ENCODE data around the gene VPS33A. TPM values are rescaled to one million over a fixed set of nuclear protein-coding genes. Genes with fewer than 3 reads are reported as not detected.
A peak's percentile ranks its signal among the peaks of the same experiment; 100 is the strongest.

Gene VPS33A
- total RNA-seq, 2 experiments from 2014 or later, result 21.1 to 29.0 TPM

DNA sequence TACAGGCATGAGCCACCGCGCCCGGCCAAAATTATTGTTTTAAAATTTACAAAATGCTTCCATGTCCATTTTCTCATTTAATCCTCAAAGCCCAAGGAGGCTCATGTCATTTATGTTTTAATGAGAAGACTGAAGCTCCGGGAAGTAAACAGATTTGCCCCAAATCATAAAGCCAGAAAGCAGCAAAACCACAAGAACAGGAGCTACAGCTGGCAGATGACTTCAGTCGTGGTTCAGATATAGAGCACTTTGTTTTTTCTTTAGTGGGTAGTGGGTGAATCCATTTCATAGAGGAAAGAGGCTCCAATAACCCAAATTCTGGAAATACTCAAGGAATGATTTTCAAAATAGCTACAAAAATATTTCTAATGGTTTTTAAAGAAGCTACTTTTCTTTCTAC, 45.4 kb upstream of the VPS33A start:
- Histone ChIP-seq H2AFZ (ENCODE audit: low read length) (no peak overlapping the region), H3K4me2 (ENCODE audit: low read length) (no peak overlapping the region), H3K9me2 (ENCODE audit: insufficient read depth, low read length) (no peaks in the 10 kb centered on the region), H4K20me1 (ENCODE audit: insufficient read depth, low read length) (no peaks in the 10 kb centered on the region), H3K36me3 (ENCODE audit: insufficient read depth, low read length) (no peaks in the 10 kb centered on the region), H3K4me1 (ENCODE audit: insufficient read depth, low read length, poor library complexity, severe bottlenecking) (peaks cover 9% of the 10 kb centered on the region), H3K4me3 (ENCODE audit: low read depth, low read length, poor library complexity, severe bottlenecking) (no peak overlapping the region), H3K27ac (ENCODE audit: low read depth, low read length, poor library complexity, severe bottlenecking) (no peak overlapping the region), H3K9me3 (ENCODE audit: low read length) (no peaks in the 10 kb centered on the region), H3K79me2 (ENCODE audit: insufficient read depth, low read depth, low read length) (no peaks in the 10 kb centered on the region)
- no TSS peak for BruUV-seq (replicated peaks)
- ChIA-PET POLR2A (interaction anchor here (0.6 to 1.1 kb wide), 2 partner anchors 18 to 966 kb away, joined by 3 read pairs; no protein-coding TSS in a partner anchor), CTCF (ENCODE audit: unreplicated experiment) (no interaction called here)
- intact Hi-C loops (cut with micrococcal nuclease; ENCODE audit: unreplicated experiment), result no loop called here
- TF ChIP-seq, protein P1, sequence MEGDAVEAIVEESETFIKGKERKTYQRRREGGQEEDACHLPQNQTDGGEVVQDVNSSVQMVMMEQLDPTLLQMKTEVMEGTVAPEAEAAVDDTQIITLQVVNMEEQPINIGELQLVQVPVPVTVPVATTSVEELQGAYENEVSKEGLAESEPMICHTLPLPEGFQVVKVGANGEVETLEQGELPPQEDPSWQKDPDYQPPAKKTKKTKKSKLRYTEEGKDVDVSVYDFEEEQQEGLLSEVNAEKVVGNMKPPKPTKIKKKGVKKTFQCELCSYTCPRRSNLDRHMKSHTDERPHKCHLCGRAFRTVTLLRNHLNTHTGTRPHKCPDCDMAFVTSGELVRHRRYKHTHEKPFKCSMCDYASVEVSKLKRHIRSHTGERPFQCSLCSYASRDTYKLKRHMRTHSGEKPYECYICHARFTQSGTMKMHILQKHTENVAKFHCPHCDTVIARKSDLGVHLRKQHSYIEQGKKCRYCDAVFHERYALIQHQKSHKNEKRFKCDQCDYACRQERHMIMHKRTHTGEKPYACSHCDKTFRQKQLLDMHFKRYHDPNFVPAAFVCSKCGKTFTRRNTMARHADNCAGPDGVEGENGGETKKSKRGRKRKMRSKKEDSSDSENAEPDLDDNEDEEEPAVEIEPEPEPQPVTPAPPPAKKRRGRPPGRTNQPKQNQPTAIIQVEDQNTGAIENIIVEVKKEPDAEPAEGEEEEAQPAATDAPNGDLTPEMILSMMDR (conservative IDR thresholded peaks at IDR 0.05; ENCODE audit: low read length), result no peak
- no peak for TF ChIP-seq EZH2phosphoT487 (IDR thresholded peaks at IDR 0.05; ENCODE audit: borderline replicate concordance, low read depth, low read length)
- no peak for DNase-seq (ENCODE audit: low spot score)

DNA sequence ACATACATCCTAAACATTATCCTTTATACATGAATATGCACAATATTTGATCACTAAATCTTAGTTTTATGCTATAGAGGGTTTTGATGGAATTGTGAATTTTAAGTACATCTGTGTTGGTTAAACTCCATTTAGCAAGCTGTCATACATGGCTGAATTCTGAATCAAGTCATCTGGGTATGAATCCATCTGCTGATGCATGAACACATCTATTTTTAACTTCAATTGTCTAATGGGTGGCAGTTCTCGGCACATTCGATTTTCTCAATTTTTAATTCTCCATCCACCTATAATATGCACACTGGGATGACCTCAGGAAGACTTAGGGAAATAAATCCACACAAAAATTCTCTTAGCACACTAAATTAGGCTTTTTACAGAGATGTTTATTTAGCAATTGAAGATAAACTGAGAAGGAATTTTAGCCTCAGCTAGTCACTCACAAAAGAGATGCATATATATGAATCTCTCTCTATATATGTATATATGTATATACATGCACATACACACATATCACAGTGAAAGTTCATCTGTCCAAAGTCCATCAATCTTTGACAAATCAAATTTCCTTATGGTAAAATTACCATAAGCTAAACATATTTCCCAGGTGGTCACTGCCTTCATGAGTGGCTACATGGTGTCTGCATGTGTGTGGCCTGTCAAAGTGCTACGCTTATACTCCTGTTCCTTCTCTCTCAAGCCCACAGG, 44.5 kb upstream of the VPS33A start:
- Histone ChIP-seq H3K9me2 (ENCODE audit: insufficient read depth, low read length) (no peaks in the 10 kb centered on the region), H3K9me3 (ENCODE audit: low read length) (no peaks in the 10 kb centered on the region), H3K36me3 (ENCODE audit: insufficient read depth, low read length) (no peaks in the 10 kb centered on the region), H3K4me2 (ENCODE audit: low read length) (no peak overlapping the region), H2AFZ (ENCODE audit: low read length) (no peak overlapping the region), H4K20me1 (ENCODE audit: insufficient read depth, low read length) (no peaks in the 10 kb centered on the region), H3K4me3 (ENCODE audit: low read depth, low read length, poor library complexity, severe bottlenecking) (no peak overlapping the region), H3K79me2 (ENCODE audit: insufficient read depth, low read depth, low read length) (no peaks in the 10 kb centered on the region), H3K27ac (ENCODE audit: low read depth, low read length, poor library complexity, severe bottlenecking) (no peak overlapping the region), H3K4me1 (ENCODE audit: insufficient read depth, low read length, poor library complexity, severe bottlenecking) (peaks cover 9% of the 10 kb centered on the region)
- ChIA-PET POLR2A (no interaction called here), CTCF (ENCODE audit: unreplicated experiment) (no interaction called here)
- intact Hi-C loops (cut with micrococcal nuclease; ENCODE audit: unreplicated experiment), result no loop called here
- TF ChIP-seq, protein P1 (conservative IDR thresholded peaks at IDR 0.05; ENCODE audit: low read length), result no peak
- TF ChIP-seq EZH2phosphoT487 (IDR thresholded peaks at IDR 0.05; ENCODE audit: borderline replicate concordance, low read depth, low read length), result no peak
- BruUV-seq (replicated peaks), result no TSS peak
- DNase-seq (ENCODE audit: low spot score), result peak; percentile 17

DNA sequence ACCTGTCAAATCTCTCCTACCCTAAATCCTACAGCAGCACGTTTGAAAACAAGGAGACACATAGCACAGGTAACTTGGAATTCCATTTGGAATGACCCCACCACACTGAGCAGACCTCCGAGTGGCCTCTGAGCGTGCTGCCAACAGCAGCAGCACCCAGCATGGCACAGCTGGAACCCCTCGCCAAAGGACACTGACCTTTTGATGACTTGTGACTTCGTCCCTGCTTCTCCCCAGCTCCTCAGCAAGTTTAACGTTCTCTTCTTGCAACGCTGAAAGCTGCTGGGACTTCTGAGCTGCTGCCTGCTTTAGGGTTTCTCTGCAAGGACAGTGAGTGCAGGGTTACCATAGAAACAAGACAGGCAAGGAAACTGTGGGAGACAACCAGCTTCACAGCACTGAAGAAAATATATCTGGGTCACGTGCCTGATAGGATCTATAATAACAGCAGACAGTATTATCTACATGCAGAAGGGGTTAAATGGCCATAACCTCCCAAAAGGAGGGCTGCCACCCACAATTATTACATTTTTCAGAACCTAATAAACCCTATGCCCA, 43.3 kb upstream of the VPS33A start:
- Histone ChIP-seq H3K9me2 (ENCODE audit: insufficient read depth, low read length) (no peaks in the 10 kb centered on the region), H4K20me1 (ENCODE audit: insufficient read depth, low read length) (no peaks in the 10 kb centered on the region), H2AFZ (ENCODE audit: low read length) (no peak overlapping the region), H3K79me2 (ENCODE audit: insufficient read depth, low read depth, low read length) (no peaks in the 10 kb centered on the region), H3K4me3 (ENCODE audit: low read depth, low read length, poor library complexity, severe bottlenecking) (no peak overlapping the region), H3K36me3 (ENCODE audit: insufficient read depth, low read length) (no peaks in the 10 kb centered on the region), H3K27ac (ENCODE audit: low read depth, low read length, poor library complexity, severe bottlenecking) (no peak overlapping the region), H3K4me1 (ENCODE audit: insufficient read depth, low read length, poor library complexity, severe bottlenecking) (peaks cover 9% of the 10 kb centered on the region), H3K4me2 (ENCODE audit: low read length) (no peak overlapping the region), H3K9me3 (ENCODE audit: low read length) (no peaks in the 10 kb centered on the region)
- ChIA-PET CTCF (ENCODE audit: unreplicated experiment) (no interaction called here), POLR2A (no interaction called here)
- TF ChIP-seq, protein P1 (conservative IDR thresholded peaks at IDR 0.05; ENCODE audit: low read length), result no peak
- no peak for TF ChIP-seq EZH2phosphoT487 (IDR thresholded peaks at IDR 0.05; ENCODE audit: borderline replicate concordance, low read depth, low read length)
- BruUV-seq (replicated peaks), result no TSS peak
- intact Hi-C loops (cut with micrococcal nuclease; ENCODE audit: unreplicated experiment), result no loop called here
- DNase-seq (ENCODE audit: low spot score), result no peak
